Common myeloid progenitor, CD34-positive (primary cell): ENCODE measurements around the gene ASTN2.

Experiments used
- CTCF ChIA-PET: fragments of 350-600 bp; sonication (Branson Sonifier 250); formaldehyde crosslinking; loops from one replicate; lab custom pipeline; 2021; ENCODE audit warnings: antibody characterized with exemption; lab: Charles Lee
- POLR2A ChIA-PET: fragments of 350-600 bp; sonication (Branson Sonifier 250); formaldehyde crosslinking; loops from one replicate; lab custom pipeline; 2021; ENCODE audit warnings: antibody characterized with exemption; lab: Charles Lee
- DNase-seq, 3 donors: peaks; one replicate each; pipeline versions ENCODE4 v3.0.0 to v3.0.0-alpha.2; 2013
- H3K27ac ChIP-seq, 2 experiments: 1 replicate in 1 of 2; 2 replicates in 1 of 2; pipeline ENCODE4 v1.7.0; 2013; ENCODE audit warnings: inconsistent platforms in 2 of 2, low read length in 2 of 2, mild to moderate bottlenecking in 2 of 2, low read depth in 1 of 2, moderate library complexity in 1 of 2; ENCODE audit not compliant: severe bottlenecking in 2 of 2, insufficient read depth in 1 of 2, poor library complexity in 1 of 2
- H3K27me3 ChIP-seq, 5 experiments: replicated peaks in 2 of 5; 1 replicate in 3 of 5; 2 replicates in 2 of 5; pipeline versions ENCODE4 v1.6.1 to v1.7.0; 2013; ENCODE audit warnings: low read length in 4 of 5, mild to moderate bottlenecking in 2 of 5, moderate library complexity in 2 of 5, inconsistent platforms in 1 of 5; ENCODE audit not compliant: insufficient read depth in 5 of 5, control insufficient read depth in 4 of 5
- H3K36me3 ChIP-seq, 4 experiments: 1 replicate in 2 of 4; 2 replicates in 2 of 4; pipeline versions ENCODE4 v1.6.1 to v1.7.0; 2013; ENCODE audit warnings: low read length in 3 of 4, control low read depth in 1 of 4, mild to moderate bottlenecking in 1 of 4; ENCODE audit not compliant: control insufficient read depth in 4 of 4, insufficient read depth in 4 of 4
- H3K4me1 ChIP-seq, 4 experiments: 1 replicate in 3 of 4; 2 replicates in 1 of 4; pipeline versions ENCODE4 v1.6.1 to v1.7.1; 2013; ENCODE audit warnings: low read length in 3 of 4, mild to moderate bottlenecking in 3 of 4, control low read depth in 1 of 4, inconsistent platforms in 1 of 4, moderate library complexity in 1 of 4; ENCODE audit not compliant: control insufficient read depth in 4 of 4, insufficient read depth in 4 of 4; ENCODE audit errors: control extremely low read depth in 1 of 4
- H3K4me3 ChIP-seq, 7 experiments: 1 replicate in 4 of 7; 2 replicates in 3 of 7; pipeline versions ENCODE4 v1.5.1 to v1.7.0; 2013; ENCODE audit warnings: mild to moderate bottlenecking in 7 of 7, low read length in 6 of 7, moderate library complexity in 6 of 7, inconsistent platforms in 2 of 7, low read depth in 2 of 7, control low read depth in 1 of 7; ENCODE audit not compliant: insufficient read depth in 4 of 7, control insufficient read depth in 1 of 7; ENCODE audit errors: extremely low read depth in 1 of 7
- H3K9me3 ChIP-seq, 5 experiments: 1 replicate in 4 of 5; 2 replicates in 1 of 5; pipeline versions ENCODE4 v1.6.1 to v1.7.1; 2013; ENCODE audit warnings: low read length in 4 of 5, mild to moderate bottlenecking in 2 of 5, inconsistent platforms in 1 of 5, low read depth in 1 of 5, moderate library complexity in 1 of 5; ENCODE audit not compliant: control insufficient read depth in 4 of 5, insufficient read depth in 2 of 5; ENCODE audit errors: control extremely low read depth in 1 of 5
- WGBS: methylation state at CpG from one replicate; pipeline ENCODE4 v1.1.5; 2013; ENCODE audit not compliant: insufficient coverage; 5-methylcytosine and 5-hydroxymethylcytosine counted together

Gene ASTN2

GRCh38 chr9:117164512-117164911 lies 250.3 kb downstream of the ASTN2 start:
- H3K4me1 ChIP-seq, result peaks cover 0 to 6% (median 0%) of the 10 kb centered on the region in 4 experiments
- POLR2A ChIA-PET, result no interaction called here
- WGBS, result 100% methylated on average over 1 of the region's 1 CpG

GRCh38 chr9:117160254-117160653 lies 254.6 kb downstream of the ASTN2 start:
- H3K27ac ChIP-seq, result no peak overlapping the region
- H3K36me3 ChIP-seq, result no peaks in the 10 kb centered on the region
- ChIA-PET CTCF (interaction anchor here (1.1 kb wide), 1 partner anchor 56 kb away, joined by 4 read pairs; no protein-coding TSS in a partner anchor), POLR2A (no interaction called here)
- H3K4me3 ChIP-seq, result no peak overlapping the region
- peak in 1 of 3 donors; percentile 23 for DNase-seq
- no peaks in the 10 kb centered on the region for H3K9me3 ChIP-seq
- H3K27me3 ChIP-seq, result peaks cover 0 to 2% (median 0%) of the 10 kb centered on the region in 5 experiments
- H3K4me1 ChIP-seq, result no peaks in the 10 kb centered on the region

More at GRCh38 chr9:117164512-117164911, 250.3 kb downstream of the ASTN2 start:
- Histone ChIP-seq H3K27me3 (peaks cover 0 to 2% (median 0%) of the 10 kb centered on the region in 5 experiments), H3K36me3 (no peaks in the 10 kb centered on the region), H3K4me3 (no peak overlapping the region), H3K27ac (no peak overlapping the region), H3K9me3 (no peaks in the 10 kb centered on the region)
- CTCF ChIA-PET, result no interaction called here
- no peak for DNase-seq

GRCh38 chr9:117156771-117157535 lies 257.9 kb downstream of the ASTN2 start:
- WGBS, result no CpG with 5 or more reads among the region's 2 CpGs
- POLR2A ChIA-PET, result no interaction called here
- no peak for DNase-seq
- H3K4me3 ChIP-seq, result no peak overlapping the region
- H3K27ac ChIP-seq, result no peak overlapping the region
- CTCF ChIA-PET, result no interaction called here
- no peaks in the 10 kb centered on the region for H3K9me3 ChIP-seq
- H3K36me3 ChIP-seq, result no peaks in the 10 kb centered on the region
- H3K27me3 ChIP-seq, result peaks cover 0 to 2% (median 0%) of the 10 kb centered on the region in 5 experiments
- no peaks in the 10 kb centered on the region for H3K4me1 ChIP-seq

- Histone ChIP-seq H3K4me3 (no peak overlapping the region), H3K27ac (no peak overlapping the region), H3K9me3 (no peaks in the 10 kb centered on the region), H3K36me3 (no peaks in the 10 kb centered on the region), H3K4me1 (no peaks in the 10 kb centered on the region), H3K27me3 (peaks cover 0 to 2% (median 0%) of the 10 kb centered on the region in 5 experiments)
- DNase-seq, result no peak
- CTCF ChIA-PET, result no interaction called here
- POLR2A ChIA-PET, result no interaction called here
- 57% methylated on average over 1 of the region's 2 CpGs for WGBS
Observed at GRCh38 chr9:117156144-117156688, 258.6 kb downstream of the ASTN2 start.

- WGBS, result no CpG with 5 or more reads among the region's 1 CpG
- no peaks in the 10 kb centered on the region for H3K4me1 ChIP-seq
- H3K9me3 ChIP-seq, result no peaks in the 10 kb centered on the region
- peaks cover 0 to 2% (median 0%) of the 10 kb centered on the region in 5 experiments for H3K27me3 ChIP-seq
- ChIA-PET CTCF (no interaction called here), POLR2A (no interaction called here)
- DNase-seq, result no peak
- H3K4me3 ChIP-seq, result no peak overlapping the region
- no peak overlapping the region for H3K27ac ChIP-seq
- no peaks in the 10 kb centered on the region for H3K36me3 ChIP-seq
Observed at GRCh38 chr9:117153021-117153420, 261.8 kb downstream of the ASTN2 start.

- POLR2A ChIA-PET, result no interaction called here
- CTCF ChIA-PET, result no interaction called here
- no peak for DNase-seq
- Histone ChIP-seq H3K4me1 (no peaks in the 10 kb centered on the region), H3K4me3 (no peak overlapping the region), H3K27ac (no peak overlapping the region), H3K27me3 (peaks cover 0 to 2% (median 0%) of the 10 kb centered on the region in 5 experiments), H3K36me3 (no peaks in the 10 kb centered on the region), H3K9me3 (no peaks in the 10 kb centered on the region)
- WGBS, result 100% methylated on average over 1 of the region's 2 CpGs
Observed at GRCh38 chr9:117151716-117152115, 263.1 kb downstream of the ASTN2 start.

- H3K27me3 ChIP-seq, result peaks cover 0 to 1% (median 0%) of the 10 kb centered on the region in 5 experiments
- H3K36me3 ChIP-seq, result no peaks in the 10 kb centered on the region
- no peak overlapping the region for H3K4me3 ChIP-seq
- ChIA-PET CTCF (no interaction called here), POLR2A (no interaction called here)
- no peak overlapping the region for H3K27ac ChIP-seq
- no peaks in the 10 kb centered on the region for H3K4me1 ChIP-seq
- no peak for DNase-seq
- H3K9me3 ChIP-seq, result no peaks in the 10 kb centered on the region
- no CpG with 5 or more reads among the region's 4 CpGs for WGBS
Observed at GRCh38 chr9:117149996-117150395, 264.9 kb downstream of the ASTN2 start.
